Caco-2 (cell line): ENCODE measurements around the gene ASPN. TPM values are rescaled to one million over a fixed set of nuclear protein-coding genes. Genes with fewer than 3 reads are reported as not detected.

Experiments used
- Bru-seq: library from RNA; stranded (reverse); fragments of 400-500 nt; gene quantifications from one replicate; lab custom pipeline; 2021; lab: Mats Ljungman, UMichigan
- BruChase-seq, 2 experiments: library from RNA; stranded (reverse); fragments of 400-500 nt; gene quantifications; one replicate each; lab custom pipeline; 2021; lab: Mats Ljungman, UMichigan
- BruUV-seq: library from RNA; stranded (reverse); fragments of 400-500 nt; replicated peaks from 2 replicates; lab custom pipeline; 2021; lab: Mats Ljungman, UMichigan
- CTCF ChIA-PET: fragments of 300-600 bp; sonication (Branson Sonifier 250); formaldehyde crosslinking; loops from one replicate; lab custom pipeline; 2022; ENCODE audit warnings: antibody characterized with exemption; lab: Charles Lee
- POLR2A ChIA-PET: fragments of 300-600 bp; sonication (Branson Sonifier 250); formaldehyde crosslinking; loops from one replicate; lab custom pipeline; 2022; ENCODE audit warnings: antibody characterized with exemption; lab: Charles Lee
- DNase-seq, 2 experiments: peaks; one replicate each; pipeline versions ENCODE4 v3.0.0 to v3.0.0-alpha.2; 2020 to 2022
- H3K27me3 ChIP-seq: replicated peaks from 2 replicates; pipeline ENCODE4 v1.6.0; 2011; ENCODE audit warnings: low read length; ENCODE audit not compliant: control insufficient read depth, insufficient read depth
- H3K36me3 ChIP-seq: 2 replicates; pipeline ENCODE4 v1.5.1; 2011; ENCODE audit warnings: low read length; ENCODE audit not compliant: control insufficient read depth, insufficient read depth
- H3K4me1 ChIP-seq: fragments of 250-450 bp; sonication (Bioruptor Pico); 2 replicates; pipeline ENCODE4 v1.5.1; 2020; ENCODE audit warnings: mild to moderate bottlenecking
- H3K4me3 ChIP-seq: 2 replicates; pipeline ENCODE4 v1.5.1; 2011; ENCODE audit warnings: low read depth, mild to moderate bottlenecking, control low read depth, low read length
- H3K9me3 ChIP-seq: fragments of 250-450 bp; sonication (Bioruptor Pico); 2 replicates; pipeline ENCODE4 v1.5.1; 2020; ENCODE audit warnings: mild to moderate bottlenecking, moderate library complexity
- H3K27ac Mint-ChIP-seq: one replicate; pipeline ENCODE4 v1.8.0; 2022; ENCODE audit warnings: mixed read lengths; ENCODE audit not compliant: unreplicated experiment
- H3K27me3 Mint-ChIP-seq: one replicate; pipeline ENCODE4 v1.8.0; 2022; ENCODE audit warnings: mixed read lengths; ENCODE audit not compliant: insufficient read depth, unreplicated experiment
- H3K36me3 Mint-ChIP-seq: one replicate; pipeline ENCODE4 v1.8.0; 2022; ENCODE audit warnings: mild to moderate bottlenecking, mixed read lengths; ENCODE audit not compliant: insufficient read depth, unreplicated experiment
- H3K4me1 Mint-ChIP-seq: one replicate; pipeline ENCODE4 v1.8.0; 2022; ENCODE audit warnings: low read depth, mixed read lengths; ENCODE audit not compliant: unreplicated experiment
- H3K4me3 Mint-ChIP-seq: one replicate; pipeline ENCODE4 v1.8.0; 2022; ENCODE audit warnings: mild to moderate bottlenecking, moderate library complexity, mixed read lengths; ENCODE audit not compliant: unreplicated experiment
- H3K9me3 Mint-ChIP-seq: one replicate; pipeline ENCODE4 v1.8.0; 2022; ENCODE audit warnings: mixed read lengths; ENCODE audit not compliant: unreplicated experiment
- CTCF ChIP-seq, 2 experiments: fragments of 200-600 bp in 1 of 2; IDR thresholded peaks; 1 replicate in 1 of 2; 2 replicates in 1 of 2; pipeline versions ENCODE4 v1.5.1 to v1.8.0; 2011 to 2022; ENCODE audit warnings: antibody characterized with exemption in 1 of 2, control low read depth in 1 of 2, inconsistent platforms in 1 of 2, low read depth in 1 of 2, low read length in 1 of 2, mild to moderate bottlenecking in 1 of 2, moderate library complexity in 1 of 2; ENCODE audit not compliant: insufficient read depth in 1 of 2, severe bottlenecking in 1 of 2, unreplicated experiment in 1 of 2
- intact Hi-C: fragments of 100-400 bp; cut with micrococcal nuclease; formaldehyde crosslinking; loops from one replicate; pipeline ENCODE4 v1.10.0; 2022; ENCODE audit not compliant: unreplicated experiment
- long read RNA-seq: library from polyadenylated mRNA; stranded (forward); transcript quantifications from one replicate; pipeline ENCODE4 v2.0.0, GENCODE V29; 2022
- total RNA-seq: library from RNA; stranded (reverse); gene quantifications from 2 replicates; pipeline ENCODE4 v1.2.3, GENCODE V29; 2022

ASPN gene
- not detected in 2 replicates for total RNA-seq
- Bru-seq, nascent RNA = not detected
- BruChase-seq, experiment 1, labeled RNA remaining after a 2-hour chase = percentile 10 among the genes with signal in this experiment
- BruChase-seq, experiment 2, labeled RNA remaining after a 6-hour chase = not detected
- long read RNA-seq = 0 reads

- Histone ChIP-seq H3K4me3 (no peak within 1 kb of the TSS), H3K9me3 (no peaks in the 10 kb centered on the region), H3K4me1 (peaks cover 6% of the 10 kb centered on the region; the same call in 1 of the 2 replicates), H3K27me3 (no peaks in the 10 kb centered on the region), H3K36me3 (no peaks in the 10 kb centered on the region)
- no peak for TF ChIP-seq CTCF (IDR thresholded peaks at IDR 0.05; ENCODE audit: insufficient read depth in 1 of 2, low read depth in 1 of 2, low read length in 1 of 2, severe bottlenecking in 1 of 2, unreplicated experiment in 1 of 2)
- H3K27ac Mint-ChIP-seq = no peak within 1 kb of the TSS
- no peak for DNase-seq
- intact Hi-C loops = no loop called here
- H3K4me3 Mint-ChIP-seq = no peak within 1 kb of the TSS
- no peaks in the 10 kb centered on the region for H3K36me3 Mint-ChIP-seq
- H3K27me3 Mint-ChIP-seq = no peaks in the 10 kb centered on the region
- CTCF ChIA-PET = no interaction called here
- POLR2A ChIA-PET = no interaction called here
- BruUV-seq = no TSS peak
- H3K4me1 Mint-ChIP-seq = peaks cover 9% of the 10 kb centered on the region
- H3K9me3 Mint-ChIP-seq = no peaks in the 10 kb centered on the region
Measured at GRCh38 chr9:92482329-92482728, at the start of gene ASPN. Gene ASPN (minus strand): TSS chr9:92482506.

GRCh38 chr9:92530893-92531292 is 48.6 kb upstream of the ASPN start:
- CTCF ChIA-PET = no interaction called here

GRCh38 chr9:92529124-92529523 is 46.8 kb upstream of the ASPN start:
- H3K4me3 Mint-ChIP-seq = no peak overlapping the region
- ChIA-PET CTCF (no interaction called here), POLR2A (no interaction called here)
- no peaks in the 10 kb centered on the region for H3K4me1 ChIP-seq
- no peaks in the 10 kb centered on the region for H3K36me3 ChIP-seq
- H3K27me3 ChIP-seq = no peaks in the 10 kb centered on the region
- no peak overlapping the region for H3K27ac Mint-ChIP-seq
- no peaks in the 10 kb centered on the region for H3K9me3 Mint-ChIP-seq
- DNase-seq = no peak
- TF ChIP-seq CTCF (IDR thresholded peaks at IDR 0.05; ENCODE audit: insufficient read depth in 1 of 2, low read depth in 1 of 2, low read length in 1 of 2, severe bottlenecking in 1 of 2, unreplicated experiment in 1 of 2) = no peak
- H3K36me3 Mint-ChIP-seq = no peaks in the 10 kb centered on the region
- H3K4me3 ChIP-seq = no peak overlapping the region
- no peaks in the 10 kb centered on the region for H3K9me3 ChIP-seq
- no peaks in the 10 kb centered on the region for H3K27me3 Mint-ChIP-seq
- intact Hi-C loops = no loop called here
- H3K4me1 Mint-ChIP-seq = no peaks in the 10 kb centered on the region
- BruUV-seq = no TSS peak

More at GRCh38 chr9:92530893-92531292, 48.6 kb upstream of the ASPN start:
- no peak for DNase-seq
- TF ChIP-seq CTCF (IDR thresholded peaks at IDR 0.05; ENCODE audit: insufficient read depth in 1 of 2, low read depth in 1 of 2, low read length in 1 of 2, severe bottlenecking in 1 of 2, unreplicated experiment in 1 of 2) = no peak
- Mint-ChIP-seq H3K4me3 (no peak overlapping the region), H3K36me3 (no peaks in the 10 kb centered on the region), H3K9me3 (no peaks in the 10 kb centered on the region), H3K4me1 (no peaks in the 10 kb centered on the region), H3K27ac (no peak overlapping the region), H3K27me3 (no peaks in the 10 kb centered on the region)
- Histone ChIP-seq H3K4me3 (no peak overlapping the region), H3K36me3 (no peaks in the 10 kb centered on the region), H3K9me3 (no peaks in the 10 kb centered on the region), H3K27me3 (no peaks in the 10 kb centered on the region), H3K4me1 (no peaks in the 10 kb centered on the region)
- no TSS peak for BruUV-seq
- POLR2A ChIA-PET = no interaction called here
- intact Hi-C loops = no loop called here
